Endothelial cell of umbilical vein (primary cell): ENCODE results near the gene TULP1. TPM values are rescaled to one million over a fixed set of nuclear protein-coding genes. Genes with fewer than 3 reads are reported as not detected.

ENCODE experiments used
- BruUV-seq: library from RNA; stranded (reverse); fragments of 400-500 nt; replicated peaks from 2 replicates; lab custom pipeline; 2021; lab: Mats Ljungman, UMichigan
- CTCF ChIA-PET: fragments of 300-600, 350-600 bp; sonication (Branson Sonifier 250); formaldehyde crosslinking; loops from one replicate; lab custom pipeline; 2021; ENCODE audit warnings: antibody characterized with exemption, inconsistent platforms; lab: Charles Lee
- POLR2A ChIA-PET: fragments of 300-600, 350-600 bp; sonication (Branson Sonifier 250); formaldehyde crosslinking; loops from one replicate; lab custom pipeline; 2021; ENCODE audit warnings: antibody characterized with exemption, inconsistent platforms; lab: Charles Lee
- DNase-seq: peaks from one replicate; pipeline ENCODE4 v3.0.0-alpha.2; 2011; ENCODE audit warnings: low read depth, low spot score
- FAIRE-seq: peaks from 2 replicates; lab custom pipeline; 2011; peaks lifted over from hg19 to GRCh38; lab: Jason Lieb, UNC
- H2AFZ ChIP-seq: 2 replicates; pipeline ENCODE4 v1.6.0; 2012; ENCODE audit warnings: low read depth, low read length, control low read depth, inconsistent platforms
- H3K27ac ChIP-seq: 2 replicates; pipeline ENCODE4 v1.5.1; 2011; ENCODE audit warnings: low read depth, mild to moderate bottlenecking, control low read depth, low read length, moderate library complexity; ENCODE audit not compliant: insufficient read depth
- H3K27me3 ChIP-seq, 2 experiments: 2 replicates each; pipeline versions ENCODE4 v1.6.0 to v1.6.1; 2011; ENCODE audit warnings: low read length in 2 of 2, mixed read lengths in 1 of 2; ENCODE audit not compliant: control insufficient read depth in 2 of 2, insufficient read depth in 2 of 2
- H3K36me3 ChIP-seq, 2 experiments: 2 replicates in 1 of 2; 3 replicates in 1 of 2; pipeline ENCODE4 v1.5.1; 2011; ENCODE audit warnings: low read length in 2 of 2, mild to moderate bottlenecking in 1 of 2, moderate library complexity in 1 of 2; ENCODE audit not compliant: control insufficient read depth in 2 of 2, insufficient read depth in 2 of 2; ENCODE audit errors: extremely low read depth in 1 of 2
- H3K4me1 ChIP-seq: 3 replicates; pipeline ENCODE4 v1.5.1; 2011; ENCODE audit warnings: mild to moderate bottlenecking, low read length; ENCODE audit not compliant: control insufficient read depth, insufficient read depth; ENCODE audit errors: extremely low read depth
- H3K4me2 ChIP-seq: 2 replicates; pipeline ENCODE4 v1.6.1; 2011; ENCODE audit warnings: low read length, control low read depth, mixed read lengths; ENCODE audit not compliant: insufficient read depth
- H3K4me3 ChIP-seq, 3 experiments: fragments of 200-600 bp in 1 of 3; sonication (generic), shearing (Covaris generic) in 1 of 3; replicated peaks in 1 of 3; 2 replicates each; pipeline ENCODE4 v1.5.1; 2011 to 2016; ENCODE audit warnings: control low read depth in 3 of 3, low read length in 3 of 3, mild to moderate bottlenecking in 2 of 3, inconsistent platforms in 1 of 3, low read depth in 1 of 3, moderate library complexity in 1 of 3; ENCODE audit not compliant: insufficient read depth in 1 of 3
- H3K79me2 ChIP-seq: 2 replicates; pipeline ENCODE4 v1.6.0; 2012; ENCODE audit warnings: low read length, inconsistent platforms; ENCODE audit not compliant: control insufficient read depth, insufficient read depth
- H3K9ac ChIP-seq: replicated peaks from 2 replicates; pipeline ENCODE3; 2011; ENCODE audit warnings: low read length, control low read depth; ENCODE audit not compliant: insufficient read depth; ENCODE audit errors: extremely low read depth
- H3K9me1 ChIP-seq: replicated peaks from 3 replicates; pipeline ENCODE4 v1.6.0; 2011; ENCODE audit warnings: mild to moderate bottlenecking, low read length; ENCODE audit not compliant: control insufficient read depth, insufficient read depth; ENCODE audit errors: extremely low read depth
- H3K9me3 ChIP-seq: replicated peaks from 2 replicates; pipeline ENCODE4 v1.5.1; 2012; ENCODE audit warnings: low read length, inconsistent platforms; ENCODE audit not compliant: control insufficient read depth, insufficient read depth
- H4K20me1 ChIP-seq: replicated peaks from 2 replicates; pipeline ENCODE3; 2011; ENCODE audit warnings: mild to moderate bottlenecking, low read length; ENCODE audit not compliant: control insufficient read depth, insufficient read depth; ENCODE audit errors: extremely low read depth
- EZH2 ChIP-seq: IDR thresholded peaks from 2 replicates; pipeline ENCODE4 v1.6.1; 2012; ENCODE audit warnings: borderline replicate concordance, low read depth, mild to moderate bottlenecking, moderate library complexity, low read length, inconsistent platforms; ENCODE audit not compliant: severe bottlenecking
- FOS ChIP-seq: IDR thresholded peaks from 2 replicates; pipeline ENCODE4 v1.6.1; 2011; ENCODE audit warnings: mild to moderate bottlenecking, low read length, moderate library complexity, borderline replicate concordance; ENCODE audit not compliant: insufficient read depth
- GATA2 ChIP-seq: IDR thresholded peaks from 2 replicates; pipeline ENCODE4 v1.7.0; 2011; ENCODE audit warnings: low read depth, mild to moderate bottlenecking, moderate library complexity, mixed read lengths, low read length; ENCODE audit not compliant: insufficient read length, insufficient read depth
- JUN ChIP-seq: IDR thresholded peaks from 2 replicates; pipeline ENCODE4 v1.6.1; 2011; ENCODE audit warnings: borderline replicate concordance, low read depth; ENCODE audit not compliant: insufficient read length, insufficient read depth
- MAX ChIP-seq: IDR thresholded peaks from 2 replicates; pipeline ENCODE4 v1.6.1; 2011; ENCODE audit not compliant: insufficient read depth, insufficient read length
- MYC ChIP-seq: IDR thresholded peaks from one replicate; pipeline ENCODE4 v1.6.1; 2011; ENCODE audit warnings: mild to moderate bottlenecking, low read depth, low read length
- POLR2A ChIP-seq: IDR thresholded peaks from 2 replicates; pipeline ENCODE4 v1.6.1; 2012; ENCODE audit warnings: low read depth, mild to moderate bottlenecking, control low read depth, low read length
- POLR2AphosphoS5 ChIP-seq: IDR thresholded peaks from 2 replicates; pipeline ENCODE4 v1.6.1; 2012; ENCODE audit warnings: low read depth, mild to moderate bottlenecking, control low read depth, low read length, moderate library complexity; ENCODE audit not compliant: insufficient read depth
- dilution Hi-C: fragments of 300-500 bp; cut with MboI; formaldehyde crosslinking; loops from one replicate; pipeline ENCODE4 v1.15.0; 2019; ENCODE audit warnings: low sequenced_read_pairs; ENCODE audit not compliant: extremely low pct_ligation_motif_present
- intact Hi-C: fragments of 100-400 bp; cut with micrococcal nuclease; formaldehyde crosslinking; loops from one replicate; pipeline ENCODE4 v1.10.0; 2022
- polyA plus RNA-seq, 4 experiments: library from polyadenylated mRNA; depleted of rRNA in 3 of 4; stranded (reverse) in 3 of 4; unstranded in 1 of 4; fragments of >200 nt; gene quantifications; 2 replicates each; pipeline versions ENCODE4 v1.2.1 to v1.2.3, GENCODE V29; 2011 to 2012; ENCODE audit warnings: missing spikeins in 1 of 4
- total RNA-seq: library from RNA; stranded (reverse); gene quantifications from 2 replicates; pipeline ENCODE4 v1.2.3, GENCODE V29; 2021
- TF ChIP-seq, protein P1 (sequence below), 2 donors: IDR thresholded peaks; 1 replicate in 1 of 2; 2 replicates in 1 of 2; pipeline ENCODE4 v1.5.1; 2011; ENCODE audit warnings: low read length in 2 of 2, mild to moderate bottlenecking in 2 of 2, moderate library complexity in 2 of 2, control low read depth in 1 of 2, inconsistent platforms in 1 of 2, low read depth in 1 of 2; ENCODE audit not compliant: insufficient read depth in 1 of 2; ENCODE audit errors: extremely low read depth in 1 of 2

The TULP1 gene
- total and polyA plus RNA-seq, 2 donors (not counting 3 experiments of a cell fraction or from before 2014, with no cell fraction given): not detected

DNA sequence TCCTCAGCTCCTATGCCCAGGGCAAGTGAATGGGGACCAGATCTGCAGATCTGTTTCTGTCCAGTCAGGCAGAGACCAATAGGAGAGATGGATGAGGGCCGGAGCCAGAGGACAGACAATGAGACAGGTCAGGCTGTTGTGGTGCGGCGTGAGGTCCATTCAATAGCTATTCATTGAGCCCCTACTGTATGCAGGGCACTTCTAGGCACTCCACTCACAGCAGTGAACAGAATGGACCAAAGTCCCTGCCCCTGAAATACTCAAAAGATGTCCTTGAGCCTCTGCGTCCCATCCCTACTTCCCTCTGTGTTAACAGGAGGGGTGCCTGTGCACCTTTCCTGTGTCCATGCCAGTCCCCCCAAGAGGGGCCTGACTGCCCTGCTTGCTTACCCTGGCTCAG, 8.5 kb upstream of the TULP1 start:
- no peak overlapping the region for H3K9ac ChIP-seq
- FAIRE-seq (no peak), DNase-seq (no peak)
- H2AFZ ChIP-seq: no peak overlapping the region
- no TSS peak for BruUV-seq
- H3K4me3 ChIP-seq: no peak overlapping the region
- no peak overlapping the region for H3K4me2 ChIP-seq
- no peaks in the 10 kb centered on the region for H3K36me3 ChIP-seq
- H3K9me1 ChIP-seq: no peaks in the 10 kb centered on the region
- no peaks in the 10 kb centered on the region for H4K20me1 ChIP-seq
- TF ChIP-seq GATA2 (no peak), POLR2A (no peak), EZH2 (no peak), FOS (no peak), MYC (no peak), MAX (no peak), POLR2AphosphoS5 (no peak), JUN (no peak)
- TF ChIP-seq, protein P1, sequence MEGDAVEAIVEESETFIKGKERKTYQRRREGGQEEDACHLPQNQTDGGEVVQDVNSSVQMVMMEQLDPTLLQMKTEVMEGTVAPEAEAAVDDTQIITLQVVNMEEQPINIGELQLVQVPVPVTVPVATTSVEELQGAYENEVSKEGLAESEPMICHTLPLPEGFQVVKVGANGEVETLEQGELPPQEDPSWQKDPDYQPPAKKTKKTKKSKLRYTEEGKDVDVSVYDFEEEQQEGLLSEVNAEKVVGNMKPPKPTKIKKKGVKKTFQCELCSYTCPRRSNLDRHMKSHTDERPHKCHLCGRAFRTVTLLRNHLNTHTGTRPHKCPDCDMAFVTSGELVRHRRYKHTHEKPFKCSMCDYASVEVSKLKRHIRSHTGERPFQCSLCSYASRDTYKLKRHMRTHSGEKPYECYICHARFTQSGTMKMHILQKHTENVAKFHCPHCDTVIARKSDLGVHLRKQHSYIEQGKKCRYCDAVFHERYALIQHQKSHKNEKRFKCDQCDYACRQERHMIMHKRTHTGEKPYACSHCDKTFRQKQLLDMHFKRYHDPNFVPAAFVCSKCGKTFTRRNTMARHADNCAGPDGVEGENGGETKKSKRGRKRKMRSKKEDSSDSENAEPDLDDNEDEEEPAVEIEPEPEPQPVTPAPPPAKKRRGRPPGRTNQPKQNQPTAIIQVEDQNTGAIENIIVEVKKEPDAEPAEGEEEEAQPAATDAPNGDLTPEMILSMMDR (IDR thresholded peaks at IDR 0.05; ENCODE audit: extremely low read depth in 1 of 2, insufficient read depth in 1 of 2, low read depth in 1 of 2, low read length in 2 of 2): no peak
- dilution Hi-C loops (no loop called here), intact Hi-C loops (loop anchor here (5.0 to 10.0 kb wide), 2 partner anchors 46 to 104 kb away; no protein-coding TSS in a partner anchor)
- no peaks in the 10 kb centered on the region for H3K9me3 ChIP-seq
- no peaks in the 10 kb centered on the region for H3K79me2 ChIP-seq
- ChIA-PET CTCF (interaction anchor here (0.7 to 11.7 kb wide), 8 partner anchors 12 to 230 kb away, joined by 3 to 252 read pairs (median 3); partner anchors contain the start of gene ARMC12), POLR2A (no interaction called here)
- H3K27me3 ChIP-seq: no peaks in the 10 kb centered on the region
- H3K27ac ChIP-seq: no peak overlapping the region
- H3K4me1 ChIP-seq: no peaks in the 10 kb centered on the region
